GM13977 (cell line): ENCODE data around the gene MPV17L.
"Not testable (repeated sequence)": the region's sequence is repeated elsewhere in the genome, so short reads cannot be mapped to it uniquely, and the experiment has no call there.

Source experiments
- DNase-seq: peaks from one replicate; pipeline ENCODE4 v3.0.0; 2012; ENCODE audit warnings: low spot score
- in situ Hi-C: fragments of 300-500 bp; cut with MboI; formaldehyde crosslinking; loops from one replicate; pipeline ENCODE4 v1.12.0; 2022; ENCODE audit warnings: low sequenced_read_pairs, low pct_unique_long_range_greater_than_20kb, mixed read lengths, inconsistent platforms; ENCODE audit not compliant: unreplicated experiment
- TF ChIP-seq, protein P1 (sequence below): IDR thresholded peaks from 2 replicates; pipeline ENCODE4 v1.5.1; 2012; ENCODE audit warnings: mild to moderate bottlenecking, control low read depth; ENCODE audit not compliant: insufficient read depth; ENCODE audit errors: extremely low read depth, missing control alignments

The MPV17L gene

DNA sequence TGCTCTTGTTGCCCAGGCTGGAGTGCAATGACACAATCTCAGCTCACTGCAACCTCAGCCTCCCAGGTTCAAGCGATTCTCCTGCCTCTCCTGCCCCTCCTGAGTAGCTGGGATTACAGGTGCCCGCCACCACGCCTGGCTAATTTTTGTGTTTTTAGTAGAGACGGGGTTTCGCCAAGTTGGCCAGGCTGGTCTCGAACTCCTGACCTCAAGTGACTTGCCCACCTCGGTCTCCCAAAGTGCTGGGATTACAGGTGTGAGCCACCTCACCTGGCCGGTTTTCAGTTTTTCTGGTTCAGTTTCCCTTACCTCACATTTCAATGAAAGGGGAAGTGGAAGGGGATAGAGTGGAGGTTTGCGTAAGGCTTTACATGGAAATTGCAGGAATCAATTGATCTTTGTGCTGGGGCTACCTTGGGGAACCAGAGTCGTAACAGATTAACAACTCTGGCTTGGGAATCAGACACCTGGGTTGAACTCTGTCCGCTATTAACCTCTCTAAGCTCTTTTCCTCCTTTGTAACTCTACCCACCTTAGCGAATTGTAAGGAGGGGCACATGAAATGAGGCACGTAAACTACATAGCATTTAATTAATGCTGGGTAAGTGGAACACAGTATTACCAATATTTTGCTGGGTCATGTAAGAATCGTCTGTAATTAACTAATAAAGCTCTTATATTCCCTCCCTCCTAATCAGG is 3.2 kb downstream of the MPV17L start:
- in situ Hi-C loops, result no loop called here
- TF ChIP-seq, protein P1, sequence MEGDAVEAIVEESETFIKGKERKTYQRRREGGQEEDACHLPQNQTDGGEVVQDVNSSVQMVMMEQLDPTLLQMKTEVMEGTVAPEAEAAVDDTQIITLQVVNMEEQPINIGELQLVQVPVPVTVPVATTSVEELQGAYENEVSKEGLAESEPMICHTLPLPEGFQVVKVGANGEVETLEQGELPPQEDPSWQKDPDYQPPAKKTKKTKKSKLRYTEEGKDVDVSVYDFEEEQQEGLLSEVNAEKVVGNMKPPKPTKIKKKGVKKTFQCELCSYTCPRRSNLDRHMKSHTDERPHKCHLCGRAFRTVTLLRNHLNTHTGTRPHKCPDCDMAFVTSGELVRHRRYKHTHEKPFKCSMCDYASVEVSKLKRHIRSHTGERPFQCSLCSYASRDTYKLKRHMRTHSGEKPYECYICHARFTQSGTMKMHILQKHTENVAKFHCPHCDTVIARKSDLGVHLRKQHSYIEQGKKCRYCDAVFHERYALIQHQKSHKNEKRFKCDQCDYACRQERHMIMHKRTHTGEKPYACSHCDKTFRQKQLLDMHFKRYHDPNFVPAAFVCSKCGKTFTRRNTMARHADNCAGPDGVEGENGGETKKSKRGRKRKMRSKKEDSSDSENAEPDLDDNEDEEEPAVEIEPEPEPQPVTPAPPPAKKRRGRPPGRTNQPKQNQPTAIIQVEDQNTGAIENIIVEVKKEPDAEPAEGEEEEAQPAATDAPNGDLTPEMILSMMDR, result no peak
- DNase-seq, result no peak

DNA sequence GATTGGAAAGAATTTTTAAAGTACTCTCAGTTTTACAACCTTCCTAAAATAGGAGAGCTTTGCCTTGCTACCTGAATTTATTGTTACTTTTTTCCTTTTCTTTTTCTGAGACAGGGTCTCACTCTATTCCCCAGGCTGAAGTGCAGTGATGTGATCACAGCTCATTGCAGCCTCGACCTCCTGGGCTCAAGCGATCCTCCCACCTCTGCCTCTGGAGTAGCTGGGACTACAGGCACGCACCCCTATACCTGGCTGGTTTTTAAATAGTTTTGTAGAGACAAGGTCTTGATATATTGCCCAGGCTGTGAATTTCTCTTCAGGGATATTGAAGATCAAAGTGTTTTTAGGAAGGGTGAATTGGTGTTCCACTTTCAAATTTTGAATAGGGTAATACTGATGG is 3.8 kb downstream of the MPV17L start:
- TF ChIP-seq, protein P1, result no peak
- in situ Hi-C loops, result no loop called here
- DNase-seq, result no peak

DNA sequence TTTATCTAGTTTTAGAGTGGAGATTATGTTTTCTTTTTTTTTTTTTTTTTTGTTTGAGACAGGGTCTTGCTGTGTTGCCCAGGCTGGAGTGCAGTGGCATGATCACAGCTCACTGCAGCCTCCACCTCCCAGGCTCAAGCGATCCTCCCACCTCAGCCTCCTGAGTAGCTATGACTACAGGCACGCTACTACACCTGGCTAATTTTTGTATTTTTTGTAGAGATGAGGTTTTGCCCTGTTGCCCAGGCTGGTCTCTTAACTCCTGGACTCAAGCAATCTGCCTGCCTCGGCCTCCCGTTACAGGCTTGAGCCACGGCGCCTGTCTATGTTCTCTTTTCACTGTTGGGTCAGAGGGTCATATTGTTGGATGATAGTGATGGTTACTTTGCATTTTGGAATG is 4.8 kb downstream of the MPV17L start:
- in situ Hi-C loops, result not testable (repeated sequence)

DNA sequence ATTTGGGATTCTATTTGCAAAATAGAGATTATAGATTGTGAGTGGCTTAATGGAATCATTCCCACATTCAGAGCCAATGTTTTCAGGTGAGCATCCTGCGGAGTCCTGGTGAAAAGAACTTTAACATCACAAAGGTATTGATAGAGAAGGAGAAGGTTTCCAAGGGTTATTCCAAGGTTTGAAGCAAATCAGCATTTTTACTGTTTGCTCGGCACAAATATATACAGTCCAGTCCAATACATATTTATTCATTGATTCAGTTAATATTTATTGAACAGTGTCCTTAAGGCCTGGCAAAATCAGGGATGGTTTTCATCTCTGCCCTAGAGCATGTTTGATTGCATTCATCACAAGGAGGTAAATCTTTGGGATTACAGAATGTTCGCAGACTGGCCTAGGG is 6.4 kb downstream of the MPV17L start:
- TF ChIP-seq, protein P1, result no peak
- in situ Hi-C loops, result no loop called here

More for the DNA sequence above, 4.8 kb downstream of the MPV17L start:
- not testable (repeated sequence) for DNase-seq

DNA sequence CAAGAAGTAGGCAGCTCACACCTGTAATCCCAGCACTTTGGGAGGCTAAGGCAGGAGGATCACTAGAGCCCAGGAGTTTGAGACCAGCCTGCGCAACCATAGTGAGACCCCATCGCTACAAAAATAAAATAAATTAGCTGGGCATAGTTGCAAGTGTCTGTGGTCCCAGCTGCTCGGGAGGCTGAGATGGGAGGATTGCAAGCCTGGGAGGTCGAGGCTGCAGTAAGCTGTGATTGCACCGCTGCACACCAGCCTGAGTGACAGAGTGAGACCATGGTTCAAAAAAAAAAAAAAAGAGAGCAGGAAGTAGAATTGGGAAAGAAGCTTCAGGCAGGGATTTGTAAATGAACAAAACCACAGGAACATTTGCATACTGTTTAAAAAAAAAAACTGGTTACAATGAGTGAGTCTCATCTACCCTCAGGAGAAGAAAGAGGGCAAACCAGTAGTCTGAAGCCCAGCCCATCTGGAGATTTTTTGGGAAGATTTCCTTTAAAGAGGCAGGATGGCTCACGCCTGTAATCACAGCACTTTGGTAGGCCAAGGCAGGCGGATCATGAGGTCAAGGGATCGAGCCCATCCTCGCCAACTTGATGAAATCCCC is 7.9 kb downstream of the MPV17L start:
- DNase-seq, result no peak
- TF ChIP-seq, protein P1, result no peak
- in situ Hi-C loops, result no loop called here

More for the DNA sequence above, 6.4 kb downstream of the MPV17L start:
- no peak for DNase-seq

DNA sequence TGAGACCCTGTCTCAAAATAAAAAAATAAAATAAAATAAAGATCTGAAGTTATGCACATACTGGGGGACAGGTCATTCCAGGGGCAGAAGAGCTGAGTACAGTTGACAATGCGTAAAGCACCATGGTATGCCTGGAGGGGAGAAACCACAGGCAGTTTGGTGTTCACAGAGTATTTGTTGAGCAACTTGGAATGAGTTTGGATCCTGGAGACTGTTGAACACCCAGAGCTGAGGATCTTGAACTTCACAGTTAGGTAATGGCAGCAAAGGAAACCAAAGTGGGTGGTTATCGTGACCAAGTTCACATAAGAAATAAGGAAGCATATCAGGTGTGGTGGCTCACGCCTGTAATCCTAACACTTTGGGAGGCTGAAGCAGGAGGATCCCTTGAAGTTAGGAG is 8.5 kb downstream of the MPV17L start:
- DNase-seq, in situ Hi-C loops: not testable (repeated sequence)

DNA sequence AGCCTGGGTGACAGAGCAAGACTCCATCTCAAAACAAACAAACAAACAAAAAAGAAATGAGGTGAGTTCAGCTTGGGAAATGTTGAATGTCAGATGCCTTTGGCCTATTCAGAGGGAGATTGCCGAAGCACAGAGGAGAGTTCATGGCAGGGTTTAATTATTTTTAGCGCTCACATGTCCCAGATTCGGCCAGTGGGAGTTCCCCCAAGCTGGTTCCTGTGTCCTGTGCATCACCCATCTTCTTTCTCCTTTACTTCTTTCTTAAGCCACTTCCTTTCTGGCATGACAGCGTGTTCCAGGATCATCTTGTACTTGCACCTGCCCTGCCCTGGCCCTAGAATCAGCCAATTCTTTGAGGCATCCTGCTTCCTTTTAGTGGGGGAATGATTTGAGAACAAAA is 9.2 kb downstream of the MPV17L start:
- in situ Hi-C loops, result no loop called here

DNA sequence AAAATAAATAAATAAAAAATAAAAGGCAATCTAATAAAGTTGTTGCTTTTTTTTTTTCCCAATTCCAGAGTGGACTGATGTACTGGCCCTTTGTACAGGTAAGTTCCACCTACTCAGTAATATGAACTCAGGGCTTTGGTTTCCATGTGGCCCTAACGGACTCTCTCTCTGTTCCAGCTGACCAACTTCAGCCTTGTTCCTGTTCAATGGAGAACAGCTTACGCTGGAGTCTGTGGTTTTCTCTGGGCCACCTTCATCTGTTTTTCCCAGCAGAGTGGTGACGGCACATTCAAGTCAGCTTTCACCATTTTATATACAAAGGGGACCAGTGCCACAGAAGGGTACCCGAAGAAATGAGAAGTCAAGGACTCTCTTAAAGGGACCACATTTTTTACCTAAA is 12.2 kb downstream of the MPV17L start:
- DNase-seq, in situ Hi-C loops: not testable (repeated sequence)

More for the DNA sequence above, 9.2 kb downstream of the MPV17L start:
- TF ChIP-seq, protein P1, result no peak
- no peak for DNase-seq

DNA sequence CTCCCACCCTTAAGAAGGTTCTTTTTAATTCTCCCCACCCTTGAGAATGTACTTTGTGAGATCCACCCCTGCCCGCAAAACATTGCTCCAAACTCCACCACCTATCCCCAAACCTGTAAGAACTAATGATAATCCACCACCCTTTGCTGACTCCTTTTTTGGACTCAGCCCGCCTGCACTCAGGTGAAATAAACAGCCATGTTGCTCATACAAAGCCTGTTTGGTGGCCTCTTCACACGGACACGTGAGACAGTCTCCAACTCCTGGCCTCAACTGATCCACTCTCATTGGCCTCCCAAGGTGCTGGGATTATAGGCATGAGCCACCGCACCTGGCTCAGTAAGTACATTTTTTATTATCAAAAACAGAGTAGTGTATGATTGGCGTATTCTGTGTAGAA is 13.9 kb downstream of the MPV17L start:
- in situ Hi-C loops, DNase-seq: not testable (repeated sequence)
